ENCODE data around the gene MAN1A1.
"Not testable (repeated sequence)": the region's sequence is repeated elsewhere in the genome, so short reads cannot be mapped to it uniquely, and the experiment has no call there.

MAN1A1 gene

GRCh38 chr6:119156757-119157505, 192.6 kb downstream of the MAN1A1 start:
- Histone ChIP-seq H3K4me1 (no peaks in the 10 kb centered on the region), H3K27me3 (no peaks in the 10 kb centered on the region), H3K9me3 (no peaks in the 10 kb centered on the region), H3K4me3 (no peak overlapping the region), H3K36me3 (no peaks in the 10 kb centered on the region), H3K27ac (no peak overlapping the region)
- DNase-seq, result no peak
- intact Hi-C loops (cut with DNase I; ENCODE audit: low total_unique reads), result no loop called here
- no peak for TF ChIP-seq CTCF (IDR thresholded peaks at IDR 0.05)

DNA sequence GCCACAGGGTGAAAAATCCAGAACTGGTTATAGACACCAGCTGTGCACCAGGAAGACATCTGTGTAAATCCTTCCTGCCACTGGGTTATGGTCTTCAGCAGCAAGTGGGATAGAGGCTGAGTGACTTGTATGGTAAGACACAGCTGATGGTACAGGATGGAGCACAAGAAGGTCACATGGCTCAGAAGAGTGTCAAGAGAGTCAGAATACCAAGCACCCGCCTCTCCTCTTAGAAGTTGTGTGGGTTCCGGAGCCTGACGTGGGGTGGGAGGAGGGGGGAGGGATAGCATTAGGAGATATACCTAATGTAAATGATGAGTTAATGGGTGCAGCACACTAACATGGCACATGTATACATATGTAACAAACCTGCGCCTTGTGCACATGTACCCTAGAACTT, 193.5 kb downstream of the MAN1A1 start:
- H3K4me3 ChIP-seq; H3K27me3 ChIP-seq; H3K36me3 ChIP-seq; H3K4me1 ChIP-seq; intact Hi-C loops (cut with DNase I; ENCODE audit: low total_unique reads); DNase-seq; H3K9me3 ChIP-seq; H3K27ac ChIP-seq: not testable (repeated sequence)

DNA sequence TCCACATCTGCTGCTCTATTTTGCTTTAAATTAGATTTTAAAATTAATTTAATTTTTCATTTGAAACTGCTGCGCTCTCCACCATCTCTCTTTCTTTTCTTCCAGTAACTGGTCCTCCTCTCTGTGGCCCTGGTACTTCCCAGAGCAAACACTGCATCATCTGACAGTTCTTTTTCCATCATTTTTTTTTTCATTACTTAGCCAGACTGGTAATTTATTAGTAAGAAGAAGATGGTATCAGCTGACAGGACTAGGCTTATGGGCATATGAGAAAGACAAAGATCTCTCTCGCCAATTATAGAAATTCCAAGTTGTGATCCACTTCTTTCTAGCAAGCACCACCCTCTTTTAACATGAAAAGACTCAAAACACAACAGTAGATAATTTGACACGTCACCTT, 197.4 kb downstream of the MAN1A1 start:
- Histone ChIP-seq H3K36me3 (no peaks in the 10 kb centered on the region), H3K9me3 (no peaks in the 10 kb centered on the region), H3K4me1 (peaks cover 0 to 22% (median 15%) of the 10 kb centered on the region in 4 donors), H3K4me3 (no peak overlapping the region), H3K27ac (no peak overlapping the region), H3K27me3 (no peaks in the 10 kb centered on the region)
- intact Hi-C loops (cut with DNase I; ENCODE audit: low total_unique reads), result no loop called here
- no peak for DNase-seq
- TF ChIP-seq CTCF (IDR thresholded peaks at IDR 0.05), result no peak

GRCh38 chr6:119148825-119149525, 200.6 kb downstream of the MAN1A1 start:
- no peak overlapping the region for H3K27ac ChIP-seq
- intact Hi-C loops (cut with DNase I; ENCODE audit: low total_unique reads), result no loop called here
- no peaks in the 10 kb centered on the region for H3K36me3 ChIP-seq
- no peaks in the 10 kb centered on the region for H3K27me3 ChIP-seq
- no peak for DNase-seq
- peaks cover 0 to 30% (median 17%) of the 10 kb centered on the region in 4 donors for H3K4me1 ChIP-seq
- no peaks in the 10 kb centered on the region for H3K9me3 ChIP-seq
- peak overlapping the region; percentile 19 to 24 for H3K4me3 ChIP-seq
- peak in 1 of 2 experiments; percentile 6 for TF ChIP-seq CTCF (IDR thresholded peaks at IDR 0.05)

GRCh38 chr6:119148098-119148824, 201.3 kb downstream of the MAN1A1 start:
- Histone ChIP-seq H3K9me3 (no peaks in the 10 kb centered on the region), H3K4me1 (peaks cover 0 to 30% (median 17%) of the 10 kb centered on the region in 4 donors), H3K27ac (peak overlapping the region; percentile 48 to 58), H3K4me3 (peak overlapping the region; percentile 19 to 24), H3K36me3 (no peaks in the 10 kb centered on the region), H3K27me3 (no peaks in the 10 kb centered on the region)
- peak in 1 of 2 donors; percentile 28 for DNase-seq
- peak; percentile 56 to 62 for TF ChIP-seq CTCF (IDR thresholded peaks at IDR 0.05)
- intact Hi-C loops (cut with DNase I; ENCODE audit: low total_unique reads), result no loop called here
